ACHN (cell line): ENCODE data around the gene CCNH.

ENCODE experiments used
- DNase-seq: peaks from one replicate; pipeline ENCODE4 v3.0.0-alpha.2; 2015
- in situ Hi-C: cut with HindIII; loops from 2 replicates; pipeline ENCODE4 v1.10.0; 2017; ENCODE audit warnings: low sequenced_read_pairs, low pct_ligation_motif_present, low pct_unique_long_range_greater_than_20kb

The CCNH gene

GRCh38 chr5:87405472-87406155 lies 7.1 kb downstream of the CCNH start:
- DNase-seq: no peak
- in situ Hi-C loops: no loop called here

- in situ Hi-C loops: no loop called here
These were observed 8.4 kb downstream of the CCNH start for GRCh38 chr5:87404359-87404758.

GRCh38 chr5:87403899-87404298 lies 8.8 kb downstream of the CCNH start:
- in situ Hi-C loops: no loop called here
- DNase-seq: no peak

More at GRCh38 chr5:87404359-87404758, 8.4 kb downstream of the CCNH start:
- DNase-seq: no peak

GRCh38 chr5:87403409-87403808 lies 9.3 kb downstream of the CCNH start:
- in situ Hi-C loops: no loop called here
- DNase-seq: no peak

- in situ Hi-C loops: no loop called here
These were observed 11.1 kb downstream of the CCNH start for GRCh38 chr5:87401626-87402025.

GRCh38 chr5:87400305-87400899 lies 12.3 kb downstream of the CCNH start:
- in situ Hi-C loops: no loop called here
- DNase-seq: peak; percentile 57

More at GRCh38 chr5:87401626-87402025, 11.1 kb downstream of the CCNH start:
- DNase-seq: no peak

- in situ Hi-C loops: no loop called here
- DNase-seq: no peak
These were observed 13.0 kb downstream of the CCNH start for GRCh38 chr5:87399720-87400119.

GRCh38 chr5:87398981-87399614 lies 13.6 kb downstream of the CCNH start:
- no peak for DNase-seq
- in situ Hi-C loops: no loop called here

GRCh38 chr5:87394411-87395165 lies 18.1 kb downstream of the CCNH start:
- in situ Hi-C loops: no loop called here
- peak; percentile 44 for DNase-seq

GRCh38 chr5:87393331-87393730 lies 19.4 kb downstream of the CCNH start:
- peak; percentile 86 for DNase-seq
- in situ Hi-C loops: no loop called here

- in situ Hi-C loops: no loop called here
- no peak for DNase-seq
These were observed 19.9 kb downstream of the CCNH start for GRCh38 chr5:87392801-87393200.

GRCh38 chr5:87392170-87392569 lies 20.6 kb downstream of the CCNH start:
- in situ Hi-C loops: no loop called here
- DNase-seq: no peak

GRCh38 chr5:87390576-87391199 lies 22.0 kb downstream of the CCNH start:
- in situ Hi-C loops: no loop called here
- no peak for DNase-seq

GRCh38 chr5:87390075-87390474 lies 22.7 kb downstream of the CCNH start:
- in situ Hi-C loops: no loop called here
- no peak for DNase-seq

GRCh38 chr5:87389296-87390034 lies 23.3 kb downstream of the CCNH start:
- in situ Hi-C loops: no loop called here
- DNase-seq: no peak

GRCh38 chr5:87388129-87388528 lies 24.6 kb downstream of the CCNH start:
- in situ Hi-C loops: no loop called here

GRCh38 chr5:87385802-87386201 lies 26.9 kb downstream of the CCNH start:
- DNase-seq: no peak
- in situ Hi-C loops: no loop called here

More at GRCh38 chr5:87388129-87388528, 24.6 kb downstream of the CCNH start:
- DNase-seq: no peak

- no peak for DNase-seq
- in situ Hi-C loops: no loop called here
These were observed 29.5 kb downstream of the CCNH start for GRCh38 chr5:87383216-87383615.
